Muscle of leg (tissue), 11 donors: Measurements from ENCODE around the gene WDR74. TPM values are rescaled to one million over a fixed set of nuclear protein-coding genes. Genes with fewer than 3 reads are reported as not detected.
"Not testable (repeated sequence)": the region's sequence is repeated elsewhere in the genome, so short reads cannot be mapped to it uniquely, and the experiment has no call there.

Experiments used
- DNase-seq: peaks from one replicate; pipeline ENCODE4 v3.0.0; 2013
- H3K27ac ChIP-seq: one replicate; pipeline ENCODE4 v1.5.1; 2013; ENCODE audit warnings: mild to moderate bottlenecking, low read length, control low read depth
- H3K27me3 ChIP-seq: one replicate; pipeline ENCODE4 v1.6.1; 2013; ENCODE audit warnings: low read length; ENCODE audit not compliant: control insufficient read depth, insufficient read depth
- H3K36me3 ChIP-seq: one replicate; pipeline ENCODE4 v1.6.1; 2013; ENCODE audit warnings: low read length; ENCODE audit not compliant: control insufficient read depth, insufficient read depth
- H3K4me1 ChIP-seq: one replicate; pipeline ENCODE4 v1.6.1; 2013; ENCODE audit warnings: low read length; ENCODE audit not compliant: control insufficient read depth, insufficient read depth
- H3K4me3 ChIP-seq: one replicate; pipeline ENCODE4 v1.5.1; 2013; ENCODE audit warnings: low read length, control low read depth
- H3K9me3 ChIP-seq: replicated peaks from 2 replicates; pipeline ENCODE4 v1.6.1; 2013; ENCODE audit warnings: low read depth, low read length; ENCODE audit not compliant: control insufficient read depth
- WGBS: methylation state at CpG from one replicate; pipeline ENCODE4 v1.1.5; 2013; ENCODE audit warnings: missing lambda C conversion rate; ENCODE audit not compliant: insufficient coverage; 5-methylcytosine and 5-hydroxymethylcytosine counted together
- polyA plus RNA-seq, 8 donors: library from polyadenylated mRNA; unstranded; fragments of 120-200 nt; gene quantifications; one replicate each; pipeline versions ENCODE4 v1.2.1 to v1.2.3, GENCODE V29; 2013; ENCODE audit warnings: inconsistent platforms in 1 of 8, low replicate concordance in 1 of 8; ENCODE audit not compliant: insufficient read length in 8 of 8, insufficient read depth in 1 of 8
- total RNA-seq: library from RNA; stranded (reverse); fragments of 120-200 nt; gene quantifications from one replicate; pipeline ENCODE4 v1.2.4, GENCODE V29; 2013

The WDR74 gene
- total and polyA plus RNA-seq, 9 donors = 28.3 to 41.8 (median 34.9) TPM

GRCh38 chr11:62860835-62861563, 21.6 kb upstream of the WDR74 start:
- Histone ChIP-seq H3K27ac (no peak overlapping the region), H3K9me3 (no peaks in the 10 kb centered on the region), H3K4me3 (no peak overlapping the region), H3K27me3 (no peaks in the 10 kb centered on the region), H3K4me1 (peaks cover 6% of the 10 kb centered on the region), H3K36me3 (no peaks in the 10 kb centered on the region)
- no peak for DNase-seq
- WGBS = 73% methylated on average over 2 of the region's 5 CpGs

GRCh38 chr11:62859281-62859703, 19.9 kb upstream of the WDR74 start:
- H3K36me3 ChIP-seq, H3K4me3 ChIP-seq, H3K9me3 ChIP-seq, DNase-seq, H3K27me3 ChIP-seq, H3K4me1 ChIP-seq, H3K27ac ChIP-seq: not testable (repeated sequence)
- WGBS = no CpG with 5 or more reads among the region's 8 CpGs

GRCh38 chr11:62858201-62858600, 18.8 kb upstream of the WDR74 start:
- Histone ChIP-seq H3K36me3 (peaks cover 15% of the 10 kb centered on the region), H3K4me3 (no peak overlapping the region), H3K27me3 (no peaks in the 10 kb centered on the region), H3K27ac (no peak overlapping the region), H3K4me1 (peaks cover 14% of the 10 kb centered on the region), H3K9me3 (no peaks in the 10 kb centered on the region)
- no peak for DNase-seq
- 51% methylated on average over 6 of the region's 7 CpGs for WGBS

GRCh38 chr11:62857541-62857982, 18.2 kb upstream of the WDR74 start:
- H3K27me3 ChIP-seq = no peaks in the 10 kb centered on the region
- H3K36me3 ChIP-seq = peaks cover 21% of the 10 kb centered on the region
- H3K27ac ChIP-seq = no peak overlapping the region
- WGBS = 13% methylated on average over 1 of the region's 2 CpGs
- H3K4me1 ChIP-seq = peaks cover 14% of the 10 kb centered on the region
- no peaks in the 10 kb centered on the region for H3K9me3 ChIP-seq
- H3K4me3 ChIP-seq = no peak overlapping the region
- DNase-seq = no peak

GRCh38 chr11:62856333-62856895, 17.0 kb upstream of the WDR74 start:
- H3K4me1 ChIP-seq = peaks cover 14% of the 10 kb centered on the region

GRCh38 chr11:62855571-62856332, 16.4 kb upstream of the WDR74 start:
- peak overlapping the region; percentile 92 for H3K4me3 ChIP-seq
- H3K27me3 ChIP-seq = no peaks in the 10 kb centered on the region
- H3K4me1 ChIP-seq = peaks cover 14% of the 10 kb centered on the region
- H3K27ac ChIP-seq = peak overlapping the region; percentile 82
- peak; percentile 98 for DNase-seq
- WGBS = under 1% methylated on average over 54 of the region's 54 CpGs
- H3K36me3 ChIP-seq = peaks cover 32% of the 10 kb centered on the region
- H3K9me3 ChIP-seq = no peaks in the 10 kb centered on the region

More at GRCh38 chr11:62856333-62856895, 17.0 kb upstream of the WDR74 start:
- Histone ChIP-seq H3K27me3 (no peaks in the 10 kb centered on the region), H3K27ac (peak overlapping the region; percentile 81), H3K4me3 (peak overlapping the region; percentile 92), H3K36me3 (peaks cover 28% of the 10 kb centered on the region), H3K9me3 (no peaks in the 10 kb centered on the region)
- no peak for DNase-seq
- WGBS = 3% methylated on average over 17 of the region's 20 CpGs

- Histone ChIP-seq H3K27me3 (no peaks in the 10 kb centered on the region), H3K36me3 (peaks cover 32% of the 10 kb centered on the region), H3K9me3 (no peaks in the 10 kb centered on the region), H3K27ac (peak overlapping the region; percentile 82), H3K4me3 (peak overlapping the region; percentile 92), H3K4me1 (peaks cover 14% of the 10 kb centered on the region)
- WGBS = 0% methylated on average over 10 of the region's 15 CpGs
- DNase-seq = no peak
These were observed 15.6 kb upstream of the WDR74 start for GRCh38 chr11:62854825-62855570.

- Histone ChIP-seq H3K27me3 (no peaks in the 10 kb centered on the region), H3K9me3 (no peaks in the 10 kb centered on the region), H3K4me3 (peak overlapping the region; percentile 92), H3K36me3 (peaks cover 32% of the 10 kb centered on the region), H3K4me1 (peaks cover 14% of the 10 kb centered on the region), H3K27ac (peak overlapping the region; percentile 29)
- WGBS = no CpG with 5 or more reads among the region's 8 CpGs
- no peak for DNase-seq
These were observed 14.8 kb upstream of the WDR74 start for GRCh38 chr11:62854013-62854824.

GRCh38 chr11:62853279-62853965, 14.0 kb upstream of the WDR74 start:
- Histone ChIP-seq H3K36me3 (peaks cover 32% of the 10 kb centered on the region), H3K4me1 (peaks cover 14% of the 10 kb centered on the region), H3K9me3 (no peaks in the 10 kb centered on the region), H3K27me3 (no peaks in the 10 kb centered on the region), H3K4me3 (no peak overlapping the region), H3K27ac (no peak overlapping the region)
- WGBS = no CpG with 5 or more reads among the region's 7 CpGs
- no peak for DNase-seq
